ENCODE results near the gene PHACTR1. TPM values are rescaled to one million over a fixed set of nuclear protein-coding genes. Genes with fewer than 3 reads are reported as not detected.

PHACTR1 gene
- total RNA-seq, 1 experiment from 2014 or later, result not detected

GRCh38 chr6:13101985-13102384, 385.4 kb downstream of the PHACTR1 start:
- no peak overlapping the region for H3K27ac ChIP-seq (ENCODE audit: low read length)
- DNase-seq, result no peak
- CTCF ChIA-PET, result no interaction called here
- H3K4me2 ChIP-seq (ENCODE audit: low read length), result no peak overlapping the region
- no peak overlapping the region for H2AFZ ChIP-seq (ENCODE audit: low read length)
- POLR2A ChIA-PET (ENCODE audit: unreplicated experiment), result no interaction called here
- ATAC-seq, result no peak
- peaks cover 39% of the 10 kb centered on the region for H3K27me3 ChIP-seq (ENCODE audit: low read length)
- H3K4me3 ChIP-seq (ENCODE audit: low read length), result no peak overlapping the region
- H3K9ac ChIP-seq (ENCODE audit: low read length), result no peak overlapping the region
- H3K4me1 ChIP-seq (ENCODE audit: insufficient read depth, low read length), result no peaks in the 10 kb centered on the region
- intact Hi-C loops (cut with micrococcal nuclease), result no loop called here
- H4K20me1 ChIP-seq (ENCODE audit: low read length), result no peaks in the 10 kb centered on the region
- no peaks in the 10 kb centered on the region for H3K9me3 ChIP-seq (ENCODE audit: low read length)
- no peaks in the 10 kb centered on the region for H3F3A ChIP-seq (ENCODE audit: low read length, unreplicated experiment)
- H3K36me3 ChIP-seq (ENCODE audit: low read depth, low read length), result no peaks in the 10 kb centered on the region
- BruUV-seq (replicated peaks), result no TSS peak
- H3K79me2 ChIP-seq (ENCODE audit: low read length), result no peaks in the 10 kb centered on the region
- TF ChIP-seq EZH2phosphoT487 (IDR thresholded peaks at IDR 0.05; ENCODE audit: borderline replicate concordance, low read length) (no peak), CTCF (conservative IDR thresholded peaks at IDR 0.05; ENCODE audit: low read depth, low read length) (no peak), EZH2 (IDR thresholded peaks at IDR 0.05; ENCODE audit: low read length, unreplicated experiment) (no peak)
- no peaks in the 10 kb centered on the region for H3K9me2 ChIP-seq (replicated peaks; ENCODE audit: low read length)

- BruUV-seq (replicated peaks), result no TSS peak
- no peaks in the 10 kb centered on the region for H3K9me3 ChIP-seq (ENCODE audit: low read length)
- peaks cover 31% of the 10 kb centered on the region for H3K27me3 ChIP-seq (ENCODE audit: low read length)
- intact Hi-C loops (cut with micrococcal nuclease), result no loop called here
- no peak for ATAC-seq
- H3K4me3 ChIP-seq (ENCODE audit: low read length), result no peak overlapping the region
- ChIA-PET CTCF (no interaction called here), POLR2A (ENCODE audit: unreplicated experiment) (no interaction called here)
- no peaks in the 10 kb centered on the region for H3K36me3 ChIP-seq (ENCODE audit: low read depth, low read length)
- H3K4me2 ChIP-seq (ENCODE audit: low read length), result no peak overlapping the region
- H3K9me2 ChIP-seq (replicated peaks; ENCODE audit: low read length), result no peaks in the 10 kb centered on the region
- TF ChIP-seq EZH2phosphoT487 (IDR thresholded peaks at IDR 0.05; ENCODE audit: borderline replicate concordance, low read length) (no peak), CTCF (conservative IDR thresholded peaks at IDR 0.05; ENCODE audit: low read depth, low read length) (no peak), EZH2 (IDR thresholded peaks at IDR 0.05; ENCODE audit: low read length, unreplicated experiment) (no peak)
- no peak overlapping the region for H2AFZ ChIP-seq (ENCODE audit: low read length)
- no peaks in the 10 kb centered on the region for H3K79me2 ChIP-seq (ENCODE audit: low read length)
- no peak overlapping the region for H3K9ac ChIP-seq (ENCODE audit: low read length)
- no peak overlapping the region for H3K27ac ChIP-seq (ENCODE audit: low read length)
- no peaks in the 10 kb centered on the region for H3F3A ChIP-seq (ENCODE audit: low read length, unreplicated experiment)
- DNase-seq, result no peak
- H4K20me1 ChIP-seq (ENCODE audit: low read length), result no peaks in the 10 kb centered on the region
- H3K4me1 ChIP-seq (ENCODE audit: insufficient read depth, low read length), result no peaks in the 10 kb centered on the region
Measured at GRCh38 chr6:13103169-13103568, 386.6 kb downstream of the PHACTR1 start.

- ATAC-seq, result no peak
- Histone ChIP-seq H3K79me2 (ENCODE audit: low read length) (no peaks in the 10 kb centered on the region), H2AFZ (ENCODE audit: low read length) (no peak overlapping the region), H3K4me2 (ENCODE audit: low read length) (no peak overlapping the region), H3K4me1 (ENCODE audit: insufficient read depth, low read length) (no peaks in the 10 kb centered on the region), H3F3A (ENCODE audit: low read length, unreplicated experiment) (no peaks in the 10 kb centered on the region), H4K20me1 (ENCODE audit: low read length) (no peaks in the 10 kb centered on the region), H3K9me3 (ENCODE audit: low read length) (no peaks in the 10 kb centered on the region), H3K9me2 (replicated peaks; ENCODE audit: low read length) (no peaks in the 10 kb centered on the region), H3K36me3 (ENCODE audit: low read depth, low read length) (no peaks in the 10 kb centered on the region), H3K9ac (ENCODE audit: low read length) (no peak overlapping the region), H3K4me3 (ENCODE audit: low read length) (no peak overlapping the region), H3K27me3 (ENCODE audit: low read length) (peaks cover 34% of the 10 kb centered on the region), H3K27ac (ENCODE audit: low read length) (no peak overlapping the region)
- TF ChIP-seq CTCF (conservative IDR thresholded peaks at IDR 0.05; ENCODE audit: low read depth, low read length), result no peak
- no peak for TF ChIP-seq EZH2 (IDR thresholded peaks at IDR 0.05; ENCODE audit: low read length, unreplicated experiment)
- TF ChIP-seq EZH2phosphoT487 (IDR thresholded peaks at IDR 0.05; ENCODE audit: borderline replicate concordance, low read length), result no peak
- CTCF ChIA-PET, result no interaction called here
- no peak for DNase-seq
- POLR2A ChIA-PET (ENCODE audit: unreplicated experiment), result no interaction called here
- no TSS peak for BruUV-seq (replicated peaks)
- intact Hi-C loops (cut with micrococcal nuclease), result no loop called here
Measured at GRCh38 chr6:13105139-13105538, 388.6 kb downstream of the PHACTR1 start.

Measured in PC-3 (cell line).